H1 (cell line): ENCODE data around the gene ZFP2. TPM values are rescaled to one million over a fixed set of nuclear protein-coding genes. Genes with fewer than 3 reads are reported as not detected.

Experiments used
- ATF3 ChIP-seq: IDR thresholded peaks from 2 replicates; pipeline ENCODE4 v1.6.1; 2011; ENCODE audit warnings: low read depth, mild to moderate bottlenecking, low read length; ENCODE audit not compliant: insufficient read depth
- BCL11A ChIP-seq, 2 experiments: IDR thresholded peaks; one replicate each; pipeline ENCODE4 v1.6.1; 2011; ENCODE audit warnings: low read depth in 2 of 2, low read length in 2 of 2, mild to moderate bottlenecking in 2 of 2
- RNF2 ChIP-seq: fragments of 200-900, 300-1000 bp; sonication (generic); IDR thresholded peaks from 2 replicates; pipeline ENCODE4 v1.7.1; 2016; ENCODE audit warnings: borderline replicate concordance, low read depth, mild to moderate bottlenecking, antibody characterized with exemption, low read length; ENCODE audit not compliant: poor library complexity, severe bottlenecking; ENCODE audit errors: missing control alignments
- SAP30 ChIP-seq: fragments of 300-600 bp; sonication (generic); IDR thresholded peaks from 2 replicates; pipeline ENCODE4 v1.7.1; 2012; ENCODE audit warnings: low read length, moderate library complexity, mild to moderate bottlenecking, inconsistent platforms; ENCODE audit not compliant: insufficient read depth, insufficient replicate concordance
- SIN3A ChIP-seq, 2 experiments: IDR thresholded peaks in 1 of 2; conservative IDR thresholded peaks in 1 of 2; 2 replicates each; pipeline ENCODE4 v1.6.1; 2011 to 2012; ENCODE audit warnings: low read length in 2 of 2, improper control_type of control experiment in 1 of 2, low read depth in 1 of 2, mild to moderate bottlenecking in 1 of 2
- SIRT6 ChIP-seq: IDR thresholded peaks from one replicate; pipeline ENCODE4 v1.7.1; 2012; ENCODE audit warnings: low read length, inconsistent platforms
- polyA plus RNA-seq, 7 experiments: library from polyadenylated mRNA; depleted of rRNA in 3 of 7; stranded (reverse) in 5 of 7; unstranded in 2 of 7; fragments of >200 nt in 5 of 7; fragments of 200-250 nt in 2 of 7; gene quantifications; 1 replicate in 5 of 7; 2 replicates in 1 of 7; 4 replicates in 1 of 7; pipeline versions ENCODE4 v1.2.1 to v1.2.3, GENCODE V29; 2011 to 2013; ENCODE audit warnings: missing spikeins in 2 of 7, mixed read lengths in 2 of 7
- total RNA-seq: library from RNA; stranded (reverse); fragmentation: NEBNext Ultra II Directional; extraction: Animal tissue kit (Norgen Biotek cat#: 25700); gene quantifications from 2 replicates; pipeline ENCODE4 v1.2.1, GENCODE V29; 2021

Gene ZFP2
- total and polyA plus RNA-seq, 2 of the 8 experiments (the other 6 are each of a cell fraction or from before 2014, with no cell fraction given), result 0.20 to 0.78 TPM

GRCh38 chr5:178854284-178854683 lies 41.4 kb upstream of the ZFP2 start (continued):
- TF ChIP-seq SIN3A (conservative IDR thresholded peaks at IDR 0.05 in 1 of 2, IDR thresholded peaks at IDR 0.05 in 1 of 2; ENCODE audit: low read depth in 1 of 2, low read length in 2 of 2) (no peak), RNF2 (no peak), SIRT6 (no peak), SAP30 (no peak), ATF3 (no peak), BCL11A (IDR thresholded peaks at IDR 0.05; ENCODE audit: low read depth in 2 of 2, low read length in 2 of 2) (no peak)
